HepG2 (cell line): ENCODE results near the gene KRTAP5-4.

ENCODE experiments used
- CTCF ChIP-seq: sonication (generic); formaldehyde crosslinking; IDR thresholded peaks from 2 replicates; pipeline ENCODE4 v1.5.0; 2020; ENCODE audit warnings: mild to moderate bottlenecking, missing genetic modification reagents, moderate library complexity
- ELF4 ChIP-seq: sonication (generic); formaldehyde crosslinking; IDR thresholded peaks from 2 replicates; pipeline ENCODE4 v1.5.0; 2020; ENCODE audit warnings: missing genetic modification reagents, mild to moderate bottlenecking, moderate library complexity, borderline replicate concordance
- NFRKB ChIP-seq: fragments of 450-650 bp; IDR thresholded peaks from 2 replicates; pipeline ENCODE4 v1.6.1; 2017
- TRAFD1 ChIP-seq: sonication (generic); formaldehyde crosslinking; IDR thresholded peaks from 2 replicates; pipeline ENCODE4 v1.5.1; 2020; ENCODE audit warnings: missing genetic modification reagents, mild to moderate bottlenecking, borderline replicate concordance
- TRIM24 ChIP-seq: sonication (generic); formaldehyde crosslinking; IDR thresholded peaks from 2 replicates; pipeline ENCODE4 v1.8.0; 2022; ENCODE audit warnings: mild to moderate bottlenecking, missing genetic modification reagents
- ZFP37 ChIP-seq: sonication (generic); formaldehyde crosslinking; IDR thresholded peaks from 2 replicates; pipeline ENCODE4 v1.4.0; 2020; ENCODE audit warnings: missing genetic modification reagents, borderline replicate concordance
- ZNF558 ChIP-seq: sonication (generic); formaldehyde crosslinking; IDR thresholded peaks from 2 replicates; pipeline ENCODE4 v1.9.0; 2022; ENCODE audit warnings: mild to moderate bottlenecking, missing genetic modification reagents, borderline replicate concordance
- ZNF781 ChIP-seq: sonication (generic); formaldehyde crosslinking; IDR thresholded peaks from 2 replicates; pipeline ENCODE4 v1.5.1; 2020; ENCODE audit warnings: borderline replicate concordance, mild to moderate bottlenecking, missing genetic modification reagents; ENCODE audit errors: not compliant biosample characterization
- ZZZ3 ChIP-seq: sonication (generic); formaldehyde crosslinking; IDR thresholded peaks from 2 replicates; pipeline ENCODE4 v1.4.0; 2020; ENCODE audit warnings: missing genetic modification reagents, mild to moderate bottlenecking, borderline replicate concordance

- TF ChIP-seq ZNF781 (CRISPR knock-in tag) (no peak), CTCF (CRISPR knock-in tag) (no peak), ELF4 (CRISPR knock-in tag) (no peak), NFRKB (no peak), ZFP37 (CRISPR knock-in tag) (no peak), TRAFD1 (CRISPR knock-in tag) (no peak), TRIM24 (no peak), ZZZ3 (CRISPR knock-in tag) (no peak), ZNF558 (CRISPR knock-in tag) (no peak)
Measured at GRCh38 chr11:1597331-1597993, 24.5 kb downstream of the KRTAP5-4 start.
